DND-41 (cell line): ENCODE results near the gene PON3.

Source experiments
- EZH2 ChIP-seq: IDR thresholded peaks from 3 replicates; pipeline ENCODE4 v1.6.1; 2012; ENCODE audit warnings: borderline replicate concordance, low read depth, mild to moderate bottlenecking, moderate library complexity, low read length, inconsistent platforms; ENCODE audit not compliant: severe bottlenecking
- TF ChIP-seq, protein P1 (sequence below): IDR thresholded peaks from 2 replicates; pipeline ENCODE4 v1.5.1; 2012; ENCODE audit warnings: borderline replicate concordance, low read length, moderate library complexity, mild to moderate bottlenecking; ENCODE audit not compliant: poor library complexity, severe bottlenecking; ENCODE audit errors: extremely low read depth

DNA sequence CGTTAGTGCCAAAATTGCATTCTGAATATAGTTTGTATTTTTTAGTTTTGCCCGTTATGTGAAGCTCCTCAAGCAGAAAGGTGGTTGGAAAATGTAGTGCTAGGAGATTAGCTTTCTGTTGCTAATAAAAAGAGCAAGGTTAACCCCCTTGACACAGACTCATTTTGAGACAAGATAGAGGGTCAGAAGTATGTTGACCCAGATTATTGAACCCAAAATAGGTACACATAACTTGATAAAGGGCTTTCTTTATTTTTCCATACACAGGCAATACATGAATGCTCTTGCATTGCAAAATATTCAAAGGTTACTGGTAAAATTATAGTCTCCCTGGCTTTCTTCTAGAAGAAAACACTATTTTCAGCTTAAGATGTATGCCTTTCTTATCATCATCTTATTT lies 48.6 kb upstream of the PON3 start:
- TF ChIP-seq, protein P1, sequence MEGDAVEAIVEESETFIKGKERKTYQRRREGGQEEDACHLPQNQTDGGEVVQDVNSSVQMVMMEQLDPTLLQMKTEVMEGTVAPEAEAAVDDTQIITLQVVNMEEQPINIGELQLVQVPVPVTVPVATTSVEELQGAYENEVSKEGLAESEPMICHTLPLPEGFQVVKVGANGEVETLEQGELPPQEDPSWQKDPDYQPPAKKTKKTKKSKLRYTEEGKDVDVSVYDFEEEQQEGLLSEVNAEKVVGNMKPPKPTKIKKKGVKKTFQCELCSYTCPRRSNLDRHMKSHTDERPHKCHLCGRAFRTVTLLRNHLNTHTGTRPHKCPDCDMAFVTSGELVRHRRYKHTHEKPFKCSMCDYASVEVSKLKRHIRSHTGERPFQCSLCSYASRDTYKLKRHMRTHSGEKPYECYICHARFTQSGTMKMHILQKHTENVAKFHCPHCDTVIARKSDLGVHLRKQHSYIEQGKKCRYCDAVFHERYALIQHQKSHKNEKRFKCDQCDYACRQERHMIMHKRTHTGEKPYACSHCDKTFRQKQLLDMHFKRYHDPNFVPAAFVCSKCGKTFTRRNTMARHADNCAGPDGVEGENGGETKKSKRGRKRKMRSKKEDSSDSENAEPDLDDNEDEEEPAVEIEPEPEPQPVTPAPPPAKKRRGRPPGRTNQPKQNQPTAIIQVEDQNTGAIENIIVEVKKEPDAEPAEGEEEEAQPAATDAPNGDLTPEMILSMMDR = no peak
- no peak for TF ChIP-seq EZH2
